K562 (cell line): ENCODE results near the gene MOB4. TPM values are rescaled to one million over a fixed set of nuclear protein-coding genes. Genes with fewer than 3 reads are reported as not detected.

Experiments
- ATAC-seq: fragments of 200-7000 bp; cut with Tn5 transposase; 3 replicates; pipeline ENCODE4 v1.9.1; 2020; ENCODE audit warnings: moderate library complexity
- BruUV-seq: library from RNA; stranded (reverse); fragments of 400-500 nt; replicated peaks from 2 replicates; lab custom pipeline; 2021; lab: Mats Ljungman, UMichigan
- CTCF ChIA-PET: fragments of 300-600 bp; formaldehyde crosslinking; extraction: SDS; loops from one replicate; lab custom pipeline; 2021; ENCODE audit warnings: low intra/inter-chr PET ratio; lab: Yijun Ruan, JAX
- POLR2A ChIA-PET: fragments of 300-600, 350-650 bp; sonication (Branson Sonifier 250); formaldehyde crosslinking; extraction: SDS; loops from one replicate; lab custom pipeline; 2021; ENCODE audit warnings: antibody characterized with exemption, inconsistent platforms; lab: Yijun Ruan, JAX
- DNase-seq, 4 experiments: peaks; one replicate each; pipeline versions ENCODE4 v3.0.0 to v3.0.0-alpha.2; 2011 to 2018; ENCODE audit warnings: low spot score in 3 of 4, mixed read lengths in 3 of 4; ENCODE audit errors: extremely low read depth in 1 of 4
- FAIRE-seq: peaks from 2 replicates; lab custom pipeline; 2011; peaks lifted over from hg19 to GRCh38; lab: Jason Lieb, UNC
- H2AFZ ChIP-seq: 2 replicates; pipeline ENCODE4 v1.6.0; 2011; ENCODE audit warnings: low read depth, low read length, control low read depth, inconsistent platforms
- H3K27ac ChIP-seq: fragments of 200-600 bp; 3 replicates; pipeline ENCODE4 v1.8.0; 2011; ENCODE audit warnings: low read depth, mild to moderate bottlenecking, control low read depth, inconsistent platforms, low read length, moderate library complexity, mixed read lengths; ENCODE audit errors: extremely low read depth
- H3K27me3 ChIP-seq, 2 experiments: fragments of 300-600 bp in 1 of 2; 2 replicates in 1 of 2; 3 replicates in 1 of 2; pipeline versions ENCODE4 v1.6.0 to v1.8.0; 2011; ENCODE audit warnings: inconsistent platforms in 2 of 2, low read length in 2 of 2, mild to moderate bottlenecking in 1 of 2, mixed read lengths in 1 of 2, moderate library complexity in 1 of 2; ENCODE audit not compliant: control insufficient read depth in 2 of 2, insufficient read depth in 2 of 2
- H3K36me3 ChIP-seq: fragments of 300-600 bp; 3 replicates; pipeline ENCODE4 v1.8.0; 2011; ENCODE audit warnings: mild to moderate bottlenecking, low read length, inconsistent platforms; ENCODE audit not compliant: control insufficient read depth, insufficient read depth
- H3K4me1 ChIP-seq, 2 experiments: fragments of 200-600 bp in 1 of 2; replicated peaks in 1 of 2; 2 replicates in 1 of 2; 3 replicates in 1 of 2; pipeline versions ENCODE4 v1.5.1 to v1.8.0; 2011; ENCODE audit warnings: inconsistent platforms in 2 of 2, low read length in 2 of 2, mild to moderate bottlenecking in 1 of 2, mixed read lengths in 1 of 2, moderate library complexity in 1 of 2; ENCODE audit not compliant: control insufficient read depth in 2 of 2, insufficient read depth in 2 of 2
- H3K4me2 ChIP-seq: 2 replicates; pipeline ENCODE4 v1.6.1; 2011; ENCODE audit warnings: low read length, control low read depth, inconsistent platforms, mixed read lengths; ENCODE audit not compliant: insufficient read depth
- H3K4me3 ChIP-seq: fragments of 200-600 bp; sonication (generic), shearing (Covaris generic); 2 replicates; pipeline ENCODE4 v1.5.1; 2016; ENCODE audit warnings: control low read depth, inconsistent platforms
- H3K79me2 ChIP-seq: fragments of 200-600 bp; 3 replicates; pipeline ENCODE4 v1.8.0; 2011; ENCODE audit warnings: low read length, inconsistent platforms; ENCODE audit not compliant: control insufficient read depth, insufficient read depth
- H3K9ac ChIP-seq, 2 experiments: 2 replicates each; pipeline versions ENCODE4 v1.6.0 to v1.6.1; 2011; ENCODE audit warnings: low read depth in 2 of 2, low read length in 2 of 2, control low read depth in 1 of 2, inconsistent platforms in 1 of 2, mild to moderate bottlenecking in 1 of 2, mixed read lengths in 1 of 2; ENCODE audit not compliant: insufficient read depth in 1 of 2
- H3K9me1 ChIP-seq: one replicate; pipeline ENCODE4 v1.6.0; 2011; ENCODE audit warnings: inconsistent platforms, mild to moderate bottlenecking, low read length, moderate library complexity; ENCODE audit not compliant: control insufficient read depth, insufficient read depth
- H3K9me3 ChIP-seq: replicated peaks from 2 replicates; pipeline ENCODE4 v1.5.1; 2011; ENCODE audit warnings: low read depth, low read length, inconsistent platforms; ENCODE audit not compliant: control insufficient read depth, insufficient read depth
- H4K20me1 ChIP-seq: replicated peaks from 2 replicates; pipeline ENCODE4 v1.6.1; 2011; ENCODE audit warnings: low read length, inconsistent platforms, mixed read lengths; ENCODE audit not compliant: control insufficient read depth, insufficient read depth
- BCOR ChIP-seq: fragments of 450-650 bp; IDR thresholded peaks from 2 replicates; pipeline ENCODE4 v1.6.1; 2016
- CHD2 ChIP-seq: IDR thresholded peaks from 2 replicates; pipeline ENCODE4 v1.6.1; 2011; ENCODE audit warnings: low read depth, low read length
- PPARD ChIP-seq: fragments of 250-450 bp; sonication (Bioruptor Pico); IDR thresholded peaks from 2 replicates; pipeline ENCODE4 v1.8.0; 2022; ENCODE audit warnings: inconsistent platforms, mild to moderate bottlenecking, moderate library complexity
- RBM14 ChIP-seq: fragments of 200-400 bp; formaldehyde crosslinking; IDR thresholded peaks from 2 replicates; pipeline ENCODE4 v1.6.1; 2018; ENCODE audit warnings: low read depth, mild to moderate bottlenecking, low read length, moderate library complexity, borderline replicate concordance; ENCODE audit not compliant: insufficient read depth
- SREBF2 ChIP-seq: sonication (generic); formaldehyde crosslinking; IDR thresholded peaks from 2 replicates; pipeline ENCODE4 v1.4.0; 2020; ENCODE audit warnings: mild to moderate bottlenecking, missing genetic modification reagents
- TBP ChIP-seq: optimal IDR thresholded peaks from 2 replicates; pipeline ENCODE3; 2011; ENCODE audit warnings: low read depth, low read length, improper control_type of control experiment
- TCF7L2 ChIP-seq: fragments of 150-350 bp; IDR thresholded peaks from 2 replicates; pipeline ENCODE4 v1.6.1; 2016; ENCODE audit warnings: low read depth, mild to moderate bottlenecking, low read length, moderate library complexity
- ZNF212 ChIP-seq: fragments of 450-650 bp; formaldehyde crosslinking; IDR thresholded peaks from 2 replicates; pipeline ENCODE4 v1.4.0; 2020; ENCODE audit warnings: mild to moderate bottlenecking
- ZNF3 ChIP-seq: fragments of 250-450 bp; sonication (Bioruptor Pico); IDR thresholded peaks from 2 replicates; pipeline ENCODE4 v1.5.0; 2021; ENCODE audit warnings: mild to moderate bottlenecking, moderate library complexity
- ZNF445 ChIP-seq: fragments of 250-450 bp; sonication (Bioruptor Pico); IDR thresholded peaks from 2 replicates; pipeline ENCODE4 v1.4.0; 2020; ENCODE audit warnings: low read depth, mild to moderate bottlenecking, moderate library complexity
- WGBS: fragments of 100-300 bp; shearing (Covaris generic); methylation state at CpG from one replicate; pipeline ENCODE4 v1.1.6; 2016; ENCODE audit warnings: low coverage, mixed read lengths; ENCODE audit not compliant: insufficient coverage; ENCODE audit errors: missing lambda C conversion rate; 5-methylcytosine and 5-hydroxymethylcytosine counted together
- in situ Hi-C: fragments of 300-500 bp; cut with MboI; formaldehyde crosslinking; loops from 4 replicates; pipeline ENCODE4 v1.15.0; 2018; ENCODE audit warnings: inconsistent platforms, mixed read lengths
- intact Hi-C: fragments of 100-400 bp; cut with micrococcal nuclease; formaldehyde crosslinking; loops from 2 replicates; pipeline ENCODE4 v1.14.2; 2022
- polyA plus RNA-seq, 8 experiments: library from polyadenylated mRNA; depleted of rRNA in 4 of 8; stranded (reverse) in 5 of 8; unstranded in 3 of 8; fragments of >200 nt; fragmentation: Nextera tagmentation in 2 of 8; fragmentation: Illumina TruSeq in 1 of 8; extraction: Ambion mirVana in 2 of 8; extraction: Trizol in 1 of 8; gene quantifications; 2 replicates each; pipeline versions ENCODE4 v1.2.1 to v1.2.3, GENCODE V29; 2011 to 2014; ENCODE audit warnings: inconsistent platforms in 1 of 8, missing spikeins in 1 of 8
- total RNA-seq, 7 experiments: library from RNA; depleted of rRNA in 6 of 7; stranded (reverse); fragments of >200 nt in 6 of 7; fragmentation: Illumina TruSeq in 2 of 7; extraction: Trizol in 2 of 7; gene quantifications; 2 replicates each; pipeline versions ENCODE4 v1.2.1 to v1.2.3, GENCODE V29; 2011 to 2021; ENCODE audit warnings: low replicate concordance in 1 of 7
- TF ChIP-seq, protein P1 (sequence below): fragments of 450-650 bp; conservative IDR thresholded peaks from 2 replicates; pipeline ENCODE4 v1.6.1; 2016; ENCODE audit warnings: missing genetic modification characterization, low read depth, mild to moderate bottlenecking, control low read depth, missing compliant biosample characterization
- TF ChIP-seq, protein P2 (sequence below): fragments of 250-450 bp; sonication (Bioruptor Pico); IDR thresholded peaks from 2 replicates; pipeline ENCODE4 v1.8.0; 2022; ENCODE audit warnings: inconsistent platforms
- TF ChIP-seq, protein P3 (sequence below): sonication (generic); formaldehyde crosslinking; IDR thresholded peaks from 2 replicates; pipeline ENCODE4 v1.8.0; 2022; ENCODE audit warnings: missing genetic modification reagents, mild to moderate bottlenecking, borderline replicate concordance

Gene MOB4
- total and polyA plus RNA-seq, 9 of the 15 experiments (the other 6 are each of a cell fraction or from before 2014, with no cell fraction given) = 13.5 to 30.8 (median 22.2) TPM

DNA sequence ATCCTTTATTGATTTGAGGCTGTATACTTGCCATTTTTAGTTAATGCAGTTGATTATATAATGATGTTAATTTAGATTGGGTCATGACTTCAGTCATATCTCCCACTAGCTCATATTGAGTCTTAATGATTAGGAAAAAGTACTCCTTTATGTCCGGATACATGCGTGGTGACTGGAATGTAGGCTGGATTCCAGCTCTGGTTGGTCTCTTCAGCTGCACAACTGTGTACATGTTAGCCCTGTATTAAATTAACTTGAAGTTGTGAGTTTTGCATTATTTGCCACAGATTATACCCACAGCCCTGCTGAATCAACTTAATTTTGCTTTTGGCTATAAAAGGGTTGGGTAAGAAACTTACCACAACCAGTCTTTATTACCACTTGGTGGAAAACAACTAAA is 22.5 kb downstream of the MOB4 start:
- Histone ChIP-seq H3K9me1 (no peaks in the 10 kb centered on the region), H3K4me3 (no peak overlapping the region), H3K4me1 (no peaks in the 10 kb centered on the region), H3K9me3 (no peaks in the 10 kb centered on the region), H3K9ac (no peak overlapping the region), H3K4me2 (no peak overlapping the region), H3K27ac (no peak overlapping the region), H4K20me1 (no peaks in the 10 kb centered on the region), H3K79me2 (peaks cover 5% of the 10 kb centered on the region; the same call in 2 of the 3 replicates), H2AFZ (no peak overlapping the region), H3K36me3 (peaks cover 57% of the 10 kb centered on the region; the same call in 2 of the 3 replicates), H3K27me3 (no peaks in the 10 kb centered on the region)
- ATAC-seq (no peak), FAIRE-seq (no peak), DNase-seq (no peak)
- in situ Hi-C loops (no loop called here), intact Hi-C loops (no loop called here)
- TF ChIP-seq PPARD (CRISPR knock-in tag) (no peak), TCF7L2 (no peak), BCOR (no peak)
- TF ChIP-seq, protein P1, sequence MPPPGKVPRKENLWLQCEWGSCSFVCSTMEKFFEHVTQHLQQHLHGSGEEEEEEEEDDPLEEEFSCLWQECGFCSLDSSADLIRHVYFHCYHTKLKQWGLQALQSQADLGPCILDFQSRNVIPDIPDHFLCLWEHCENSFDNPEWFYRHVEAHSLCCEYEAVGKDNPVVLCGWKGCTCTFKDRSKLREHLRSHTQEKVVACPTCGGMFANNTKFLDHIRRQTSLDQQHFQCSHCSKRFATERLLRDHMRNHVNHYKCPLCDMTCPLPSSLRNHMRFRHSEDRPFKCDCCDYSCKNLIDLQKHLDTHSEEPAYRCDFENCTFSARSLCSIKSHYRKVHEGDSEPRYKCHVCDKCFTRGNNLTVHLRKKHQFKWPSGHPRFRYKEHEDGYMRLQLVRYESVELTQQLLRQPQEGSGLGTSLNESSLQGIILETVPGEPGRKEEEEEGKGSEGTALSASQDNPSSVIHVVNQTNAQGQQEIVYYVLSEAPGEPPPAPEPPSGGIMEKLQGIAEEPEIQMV (tag) = no peak
- BruUV-seq = no TSS peak
- WGBS = 80% methylated on average over 2 of the region's 2 CpGs
- ChIA-PET POLR2A (interaction anchor here (0.6 kb wide), 1 partner anchor 24 kb away, joined by 3 read pairs; no protein-coding TSS in a partner anchor), CTCF (no interaction called here)

DNA sequence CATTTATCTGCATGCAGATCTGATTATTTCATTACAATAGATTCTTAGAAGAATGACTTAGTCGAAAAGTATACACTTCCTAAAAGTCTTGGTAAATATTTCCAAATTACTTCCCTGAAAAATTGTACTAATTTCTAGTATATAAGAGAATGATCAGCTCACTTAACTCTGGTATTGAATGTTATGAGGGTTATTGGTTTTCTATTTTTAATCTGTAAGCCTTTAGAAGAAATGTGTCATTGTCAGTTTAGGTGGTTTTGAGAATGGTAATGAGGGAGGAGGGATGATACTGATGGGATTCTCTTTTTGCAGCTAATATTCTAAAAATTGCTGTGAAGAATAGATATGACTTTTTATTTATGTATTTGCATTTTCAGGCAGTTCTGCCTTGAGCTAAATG is 23.9 kb downstream of the MOB4 start:
- H3K36me3 ChIP-seq = peaks cover 60% of the 10 kb centered on the region; the same call in 2 of the 3 replicates
- H3K9ac ChIP-seq = no peak overlapping the region
- in situ Hi-C loops = no loop called here
- intact Hi-C loops = no loop called here
- no peaks in the 10 kb centered on the region for H3K4me1 ChIP-seq
- no peak overlapping the region for H3K4me3 ChIP-seq
- no peaks in the 10 kb centered on the region for H3K9me3 ChIP-seq
- H4K20me1 ChIP-seq = no peaks in the 10 kb centered on the region
- ChIA-PET POLR2A (interaction anchor here (1.2 kb wide), 1 partner anchor 24 kb away, joined by 4 read pairs; the partner anchor contains the start of gene MOB4), CTCF (no interaction called here)
- ATAC-seq (no peak), FAIRE-seq (no peak), DNase-seq (no peak)
- no peak overlapping the region for H2AFZ ChIP-seq
- no peaks in the 10 kb centered on the region for H3K27me3 ChIP-seq
- H3K27ac ChIP-seq = no peak overlapping the region
- no peaks in the 10 kb centered on the region; the same call in 2 of the 3 replicates for H3K79me2 ChIP-seq
- BruUV-seq = no TSS peak
- H3K9me1 ChIP-seq = no peaks in the 10 kb centered on the region
- H3K4me2 ChIP-seq = no peak overlapping the region
- 94% methylated on average over 1 of the region's 1 CpG for WGBS
- TF ChIP-seq TBP (no peak), RBM14 (no peak), ZNF3 (CRISPR knock-in tag) (no peak), CHD2 (no peak), ZNF212 (CRISPR knock-in tag) (no peak), ZNF445 (no peak), SREBF2 (CRISPR knock-in tag) (no peak)
- TF ChIP-seq, protein P2, sequence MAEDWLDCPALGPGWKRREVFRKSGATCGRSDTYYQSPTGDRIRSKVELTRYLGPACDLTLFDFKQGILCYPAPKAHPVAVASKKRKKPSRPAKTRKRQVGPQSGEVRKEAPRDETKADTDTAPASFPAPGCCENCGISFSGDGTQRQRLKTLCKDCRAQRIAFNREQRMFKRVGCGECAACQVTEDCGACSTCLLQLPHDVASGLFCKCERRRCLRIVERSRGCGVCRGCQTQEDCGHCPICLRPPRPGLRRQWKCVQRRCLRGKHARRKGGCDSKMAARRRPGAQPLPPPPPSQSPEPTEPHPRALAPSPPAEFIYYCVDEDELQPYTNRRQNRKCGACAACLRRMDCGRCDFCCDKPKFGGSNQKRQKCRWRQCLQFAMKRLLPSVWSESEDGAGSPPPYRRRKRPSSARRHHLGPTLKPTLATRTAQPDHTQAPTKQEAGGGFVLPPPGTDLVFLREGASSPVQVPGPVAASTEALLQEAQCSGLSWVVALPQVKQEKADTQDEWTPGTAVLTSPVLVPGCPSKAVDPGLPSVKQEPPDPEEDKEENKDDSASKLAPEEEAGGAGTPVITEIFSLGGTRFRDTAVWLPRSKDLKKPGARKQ (CRISPR knock-in tag) = no peak
- TF ChIP-seq, protein P3, sequence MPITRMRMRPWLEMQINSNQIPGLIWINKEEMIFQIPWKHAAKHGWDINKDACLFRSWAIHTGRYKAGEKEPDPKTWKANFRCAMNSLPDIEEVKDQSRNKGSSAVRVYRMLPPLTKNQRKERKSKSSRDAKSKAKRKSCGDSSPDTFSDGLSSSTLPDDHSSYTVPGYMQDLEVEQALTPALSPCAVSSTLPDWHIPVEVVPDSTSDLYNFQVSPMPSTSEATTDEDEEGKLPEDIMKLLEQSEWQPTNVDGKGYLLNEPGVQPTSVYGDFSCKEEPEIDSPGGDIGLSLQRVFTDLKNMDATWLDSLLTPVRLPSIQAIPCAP = no peak
